Measurements from ENCODE around the gene MYT1.

DNA sequence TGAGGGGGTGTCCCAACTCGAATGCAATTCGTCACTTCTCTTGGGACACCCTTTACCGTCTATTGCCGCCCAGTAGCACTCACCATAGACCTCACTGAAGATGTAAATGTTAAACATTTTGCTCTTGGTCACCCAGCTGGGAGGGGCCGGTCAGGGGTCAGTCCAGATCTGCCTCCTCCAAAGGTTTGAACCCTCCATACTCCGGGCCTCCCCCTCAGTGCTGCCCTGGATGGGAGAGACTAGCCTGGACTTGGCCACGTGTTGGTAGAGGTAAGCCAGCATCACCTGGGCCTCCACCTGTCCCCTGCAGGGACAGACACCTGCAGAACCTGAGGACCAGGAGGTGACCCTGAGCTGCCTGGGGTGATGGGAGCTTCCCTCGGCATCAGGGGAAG lies 5.0 kb upstream of the MYT1 start:
- no peak for TF ChIP-seq ZNF274 (IDR thresholded peaks at IDR 0.05; ENCODE audit: low read depth, low read length)
- TF ChIP-seq YY1 (IDR thresholded peaks at IDR 0.05; ENCODE audit: insufficient read depth, insufficient read length), result no peak
- TF ChIP-seq SUZ12 (IDR thresholded peaks at IDR 0.05; ENCODE audit: extremely low read depth, insufficient read depth, insufficient read length), result no peak
